Iris pigment epithelial cell (primary cell): Measurements from ENCODE around the gene SLC41A3.

Experiments
- DNase-seq: peaks from one replicate; pipeline ENCODE4 v3.0.0-alpha.2; 2011; ENCODE audit warnings: low read depth

Gene SLC41A3

GRCh38 chr3:126083913-126084767, at the start of gene SLC41A3:
TSS of gene SLC41A3 (minus strand) at chr3:126084124. CDS start at chr3:126068219, 15,905 bp downstream.
- peak; percentile 75 for DNase-seq

DNA sequence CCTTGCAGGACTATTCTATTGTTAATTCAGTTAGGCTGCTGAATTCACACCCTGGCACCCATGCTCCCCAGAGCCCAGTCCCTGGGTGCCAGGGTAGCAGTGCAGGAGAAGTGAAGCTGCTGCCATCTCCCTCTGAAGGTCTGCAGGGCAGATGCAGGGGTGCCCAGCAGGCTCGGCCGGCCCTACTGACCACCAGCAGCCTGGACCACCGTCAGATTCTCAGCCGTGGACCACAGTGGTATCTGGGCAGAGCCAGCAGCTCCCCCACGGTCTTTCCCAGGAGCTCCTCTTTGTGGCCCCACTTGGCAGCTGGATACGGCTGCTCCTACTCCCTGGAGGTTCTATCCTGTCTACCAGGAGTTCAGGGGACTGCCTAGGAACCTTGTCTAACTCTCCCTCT, 49.7 kb upstream of the SLC41A3 start:
- DNase-seq = no peak

- peak; percentile 20 for DNase-seq
Observed at GRCh38 chr3:126132751-126133511, 49.0 kb upstream of the SLC41A3 start.

DNA sequence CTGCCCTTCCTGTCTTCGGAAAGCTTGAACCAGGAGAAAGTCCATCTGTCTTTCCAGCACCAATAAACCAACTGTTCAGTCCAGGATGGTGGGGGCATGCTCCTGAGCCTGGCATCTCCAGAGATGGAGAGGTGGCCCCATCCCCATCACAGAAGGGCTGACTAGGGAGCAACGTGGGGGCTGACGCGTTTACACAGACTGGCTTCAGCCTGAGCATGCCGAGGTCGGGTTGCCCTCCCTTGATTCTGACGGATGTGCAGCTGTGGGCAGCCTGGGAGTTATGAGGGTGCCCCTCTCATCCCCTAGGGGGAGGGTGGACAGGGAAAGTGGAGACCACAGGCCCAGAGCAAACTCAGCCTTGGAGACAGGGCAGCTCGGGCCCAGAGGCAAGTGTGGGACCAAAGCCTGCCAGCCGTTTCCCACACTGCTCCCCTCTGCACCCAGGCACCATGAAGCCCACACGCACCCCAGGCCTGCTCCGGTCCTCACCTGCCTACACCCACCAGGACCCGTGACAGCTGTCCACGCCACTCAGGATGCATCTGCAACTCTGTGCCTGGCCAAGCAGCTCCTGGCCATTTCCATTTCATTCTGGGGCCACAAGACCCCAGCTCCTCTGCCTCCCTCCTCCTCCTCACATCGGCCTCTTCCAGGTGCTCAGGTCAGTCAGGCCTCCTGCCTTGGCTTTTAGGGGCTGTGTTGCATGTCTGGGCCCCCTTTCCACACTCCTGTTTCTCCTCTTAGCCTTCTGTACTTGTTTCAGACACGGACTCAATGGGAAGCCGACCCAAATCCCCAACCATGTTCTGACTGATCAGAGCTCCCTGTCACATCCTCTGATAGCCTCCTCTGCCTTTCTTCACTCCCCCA, 48.2 kb upstream of the SLC41A3 start:
- no peak for DNase-seq

DNA sequence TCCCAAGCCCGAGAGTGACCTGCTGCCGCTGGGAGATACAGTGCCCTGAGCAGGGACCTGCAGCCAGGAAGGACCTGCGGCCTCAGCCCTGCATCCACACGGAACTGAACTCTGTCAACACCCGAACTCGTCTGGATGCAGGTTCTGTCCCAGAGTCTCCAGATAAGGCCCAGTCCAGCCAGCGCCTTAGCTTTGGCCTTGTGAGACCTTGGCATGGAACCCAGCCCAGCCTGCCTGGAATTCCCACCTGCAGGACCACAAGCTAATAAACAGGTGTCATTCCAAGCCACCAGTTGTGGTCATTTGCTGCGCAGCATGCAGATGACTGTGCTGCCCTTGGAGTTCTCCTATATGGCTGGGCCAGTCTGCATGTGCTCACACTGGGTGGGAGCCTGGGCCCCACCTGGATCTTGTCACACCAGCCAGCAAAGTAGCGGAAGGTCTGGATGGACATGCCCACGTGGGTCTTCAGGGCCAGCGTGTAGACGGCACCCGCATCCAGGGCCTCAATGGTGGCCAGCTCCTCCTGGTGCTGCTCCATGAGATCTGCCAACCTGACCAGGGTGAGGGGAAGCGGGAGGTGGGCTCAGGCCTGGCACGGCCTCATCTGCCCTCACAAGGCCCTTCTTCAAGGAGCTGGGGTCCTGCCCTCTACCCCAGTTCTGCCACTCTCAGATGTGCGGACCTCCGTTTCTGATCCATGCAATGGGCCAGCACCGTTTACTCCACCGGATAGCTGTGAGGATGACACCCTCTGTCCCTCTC, 47.2 kb upstream of the SLC41A3 start:
- DNase-seq = no peak

DNA sequence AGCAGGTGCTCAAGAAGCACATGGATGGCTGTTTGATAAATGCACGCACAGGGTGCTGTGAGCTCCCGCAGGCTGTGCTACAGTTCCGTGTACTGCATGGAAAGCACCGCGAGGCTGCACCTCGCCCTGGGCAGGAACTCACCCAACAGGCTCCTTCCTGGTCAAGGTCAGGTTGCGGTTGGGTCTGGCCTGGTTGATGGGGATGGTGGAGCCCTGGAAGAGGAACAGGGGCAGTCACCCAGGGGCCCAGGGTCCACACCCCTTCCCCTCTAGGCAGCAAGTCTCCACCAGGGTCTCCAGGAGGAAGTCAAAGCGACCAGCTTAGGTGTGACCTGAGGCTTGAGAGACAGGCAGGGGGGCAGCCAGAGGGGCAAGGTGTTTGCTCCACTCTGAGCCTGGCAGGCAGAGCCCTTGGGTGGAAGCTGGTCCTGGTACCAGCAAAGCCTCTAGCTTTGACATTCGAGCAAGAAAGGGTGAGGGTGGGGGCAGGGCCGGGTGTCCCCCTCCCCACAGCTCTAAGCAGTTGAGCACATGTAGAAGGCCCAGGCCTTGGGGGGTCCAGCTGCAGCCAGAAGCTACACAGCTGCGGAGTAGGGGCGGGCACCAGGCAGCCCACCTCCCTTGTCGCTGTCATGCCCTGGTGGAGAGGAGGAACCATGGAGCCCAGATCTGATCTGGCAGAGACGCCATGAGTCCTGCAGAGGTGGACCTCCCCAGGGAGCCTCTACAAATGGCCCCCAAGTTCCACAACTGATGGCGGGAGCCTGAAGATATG, 46.3 kb upstream of the SLC41A3 start:
- no peak for DNase-seq

- peak; percentile 35 for DNase-seq
Observed at GRCh38 chr3:126129398-126129891, 45.5 kb upstream of the SLC41A3 start.

GRCh38 chr3:126128504-126129397, 44.8 kb upstream of the SLC41A3 start:
- no peak for DNase-seq

DNA sequence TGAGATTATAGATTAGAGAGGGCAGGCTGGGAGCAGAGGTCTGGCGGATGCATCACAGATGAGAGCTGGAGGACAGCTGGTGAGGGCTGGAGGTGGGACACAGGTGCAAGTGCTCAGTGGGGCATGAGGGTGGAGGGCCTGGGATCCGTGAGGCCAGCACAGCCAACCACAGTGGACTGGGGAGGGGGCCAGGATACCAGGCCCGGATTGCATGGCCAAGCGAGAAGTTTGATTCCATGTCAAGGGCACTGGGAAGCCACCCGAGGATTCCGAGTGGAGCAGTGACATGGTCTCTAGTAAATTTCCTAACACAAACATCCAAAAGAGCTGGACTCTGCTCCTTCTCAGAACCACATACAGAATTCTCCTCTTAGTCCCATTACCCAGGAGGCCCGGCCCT, 44.0 kb upstream of the SLC41A3 start:
- DNase-seq = no peak

DNA sequence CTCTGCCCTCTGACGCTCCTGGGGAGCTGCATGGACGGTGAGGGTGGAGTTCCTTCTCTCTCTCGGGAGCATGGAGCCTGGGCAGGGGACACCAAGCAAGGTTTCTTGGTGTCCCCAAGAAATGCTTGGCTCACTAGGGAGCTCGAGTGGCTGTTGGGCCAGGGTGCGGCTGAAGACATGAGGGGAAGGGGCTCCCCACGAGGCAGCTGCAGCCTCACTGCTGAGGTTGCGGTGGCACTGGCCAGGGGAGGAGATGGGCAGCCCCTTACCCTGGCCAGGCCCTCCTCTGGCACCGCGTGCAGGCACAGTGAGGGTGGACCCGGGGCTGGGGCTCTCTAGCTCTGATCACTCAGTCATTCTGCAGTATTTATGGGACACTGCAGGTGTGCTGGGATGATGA, 43.5 kb upstream of the SLC41A3 start:
- no peak for DNase-seq

DNA sequence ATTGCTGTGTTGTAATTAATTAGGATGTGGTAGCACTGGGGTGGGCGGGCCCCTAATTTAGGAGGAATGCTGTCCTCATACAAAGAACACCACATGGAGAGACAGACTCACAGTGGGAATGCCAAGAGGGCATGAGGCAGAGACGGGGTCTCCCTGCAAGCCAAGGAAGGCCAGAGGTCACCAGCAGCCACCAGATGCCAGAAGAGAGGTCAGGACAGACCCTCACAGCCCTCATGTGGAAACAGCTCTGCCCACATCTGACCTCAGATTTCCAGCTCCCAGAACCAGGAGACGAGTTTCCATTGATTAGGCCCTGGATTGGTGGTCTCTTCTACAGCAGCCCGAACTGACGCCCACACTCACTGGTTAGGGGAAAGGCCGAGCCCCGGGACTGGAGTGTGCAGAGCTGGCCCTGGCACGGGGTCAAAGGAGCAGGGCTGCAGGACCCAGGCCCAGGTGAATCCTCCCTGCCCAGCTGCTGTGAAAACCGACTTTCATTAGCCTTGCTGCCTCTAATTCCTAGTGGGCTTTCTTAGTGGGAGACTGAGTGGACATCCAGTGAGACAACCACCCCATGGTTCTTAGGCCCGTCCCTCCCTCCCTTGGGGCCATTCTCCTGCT, 43.0 kb upstream of the SLC41A3 start:
- DNase-seq = no peak

DNA sequence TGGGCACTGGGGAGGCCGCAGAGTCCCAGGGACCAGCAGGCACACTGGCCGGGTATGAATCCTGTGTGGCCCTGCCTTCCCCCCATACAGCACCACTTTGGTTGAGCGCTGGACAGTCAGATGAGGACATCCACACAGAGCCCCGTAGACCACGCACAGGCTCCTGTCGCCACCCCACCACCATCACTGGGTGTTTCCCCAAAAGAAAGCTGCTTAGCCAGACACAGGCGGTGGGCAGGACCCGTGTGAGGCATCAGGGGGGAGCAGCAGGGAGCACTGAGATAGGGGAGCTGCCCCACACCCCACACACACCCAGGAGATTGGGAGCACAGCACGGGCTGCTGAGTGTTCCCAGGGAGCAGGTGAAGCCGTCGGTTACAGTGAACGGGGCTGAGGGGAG, 42.4 kb upstream of the SLC41A3 start:
- no peak for DNase-seq

DNA sequence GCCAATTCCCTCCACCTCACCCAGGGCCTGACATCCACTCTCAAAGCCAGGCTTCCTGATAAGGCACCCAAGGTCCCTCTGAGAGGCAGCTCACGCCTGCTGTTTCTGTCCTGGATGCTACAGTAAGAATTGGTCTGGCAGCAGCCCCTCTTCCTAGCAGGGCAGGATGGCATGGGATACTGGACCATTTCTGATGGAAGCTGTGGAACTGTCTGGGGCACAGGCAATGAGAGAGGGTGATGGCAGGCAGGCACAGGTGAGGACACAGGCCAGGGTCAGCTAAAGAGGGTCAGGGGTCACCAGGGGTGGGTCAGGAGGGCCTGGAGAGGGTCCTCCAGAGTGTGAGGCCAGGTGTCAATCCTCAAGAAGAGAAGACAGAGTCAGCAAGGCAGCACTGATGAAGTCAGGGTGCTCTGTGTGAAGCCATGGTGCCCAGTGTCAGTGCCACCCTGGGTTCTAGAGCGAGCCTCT, 41.9 kb upstream of the SLC41A3 start:
- DNase-seq = no peak

- no peak for DNase-seq
Observed at GRCh38 chr3:126125341-126125740, 41.4 kb upstream of the SLC41A3 start.

DNA sequence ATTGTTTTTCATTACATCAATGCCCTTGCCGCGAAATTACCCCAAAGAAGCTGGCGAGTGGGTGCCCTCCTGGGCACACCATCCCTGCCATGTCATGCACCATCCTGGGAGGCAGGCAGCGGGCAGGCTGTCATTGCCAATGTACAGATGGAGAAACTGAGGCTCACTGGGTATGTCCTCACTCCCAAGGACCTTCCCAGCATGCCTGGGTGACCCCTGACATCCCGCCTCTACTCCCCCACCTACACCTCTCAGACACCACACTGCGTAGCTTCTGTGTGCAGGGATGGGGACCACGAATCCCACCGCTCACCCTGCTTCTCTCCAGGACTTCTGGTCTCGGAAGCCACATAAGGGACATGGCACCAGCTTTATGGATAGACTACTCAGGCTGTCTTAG, 41.0 kb upstream of the SLC41A3 start:
- DNase-seq = no peak

- DNase-seq = no peak
Observed at GRCh38 chr3:126124148-126124868, 40.4 kb upstream of the SLC41A3 start.

DNA sequence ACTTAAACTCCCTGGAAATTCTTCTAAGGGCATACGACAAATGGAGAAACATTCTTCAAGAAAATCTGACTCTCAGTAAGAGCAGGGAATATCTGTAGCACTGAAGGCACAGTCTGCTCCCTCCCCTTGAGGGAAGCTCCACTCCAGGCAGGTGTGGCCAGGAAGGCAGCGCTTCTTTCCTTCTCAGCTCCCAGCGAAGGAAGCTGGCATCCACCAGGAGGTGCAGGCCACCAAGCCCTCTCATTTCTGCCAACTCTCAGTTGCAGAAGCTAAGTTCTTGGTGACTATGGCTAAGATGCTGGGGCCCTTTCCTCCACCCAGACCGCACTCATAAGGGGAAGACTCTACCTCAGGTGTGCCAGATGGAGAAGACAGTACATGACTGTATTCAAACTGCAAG, 37.7 kb upstream of the SLC41A3 start:
- no peak for DNase-seq

- no peak for DNase-seq
Observed at GRCh38 chr3:126121074-126121473, 37.1 kb upstream of the SLC41A3 start.
